ENCODE measurements around the gene MB.

Gene MB

DNA sequence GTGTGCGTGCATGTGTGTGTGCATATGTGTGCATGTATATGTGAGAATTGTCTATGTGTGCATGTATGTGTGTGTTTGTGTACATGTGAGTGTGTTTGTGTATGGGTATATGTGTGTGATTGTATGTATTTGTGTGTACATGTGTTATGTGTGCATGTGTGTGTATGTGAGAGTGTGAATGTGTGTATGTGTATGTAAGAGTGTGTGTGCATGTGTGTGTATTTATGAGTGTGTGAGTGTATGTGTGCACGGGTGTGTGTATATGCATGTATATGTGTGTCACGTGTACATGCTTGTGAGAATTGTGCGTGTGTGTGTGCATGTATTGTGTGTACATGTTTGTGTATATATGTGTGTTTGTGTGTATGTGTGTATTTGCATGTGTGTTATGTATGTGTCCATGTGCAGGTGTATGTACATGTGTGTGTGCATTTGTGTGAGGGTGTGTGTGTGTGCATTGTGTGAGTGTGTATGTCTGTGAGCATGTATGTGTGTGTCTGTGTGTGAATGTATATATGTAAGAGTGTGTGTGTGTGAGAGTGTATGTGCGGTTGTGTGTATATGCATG, 16.0 kb downstream of the MB start:
- TF ChIP-seq GATA3 (IDR thresholded peaks at IDR 0.05; ENCODE audit: low read depth, low read length) (no peak), GATA2 (IDR thresholded peaks at IDR 0.05; ENCODE audit: low read depth, low read length) (no peak)

DNA sequence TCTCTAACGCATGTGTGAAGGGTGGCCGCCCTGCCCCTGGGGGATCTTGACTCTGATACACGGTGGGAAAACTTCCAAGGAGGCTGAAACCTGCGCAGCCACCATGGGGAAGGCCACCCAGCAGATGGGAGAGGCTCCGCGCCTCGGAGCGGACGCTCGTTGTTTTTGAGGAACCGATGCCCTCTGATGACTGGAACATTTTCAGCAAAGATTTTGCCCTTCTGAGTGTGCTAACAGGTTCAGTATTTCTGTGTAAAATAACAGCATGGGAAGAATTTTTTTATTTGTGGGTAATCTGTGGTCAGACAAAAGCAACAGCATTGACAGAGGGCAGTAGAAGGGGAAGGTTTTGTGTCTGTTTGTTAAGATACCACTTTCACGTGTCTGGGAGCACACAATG, 16.7 kb downstream of the MB start:
- no peak for TF ChIP-seq GATA3 (IDR thresholded peaks at IDR 0.05; ENCODE audit: low read depth, low read length)

DNA sequence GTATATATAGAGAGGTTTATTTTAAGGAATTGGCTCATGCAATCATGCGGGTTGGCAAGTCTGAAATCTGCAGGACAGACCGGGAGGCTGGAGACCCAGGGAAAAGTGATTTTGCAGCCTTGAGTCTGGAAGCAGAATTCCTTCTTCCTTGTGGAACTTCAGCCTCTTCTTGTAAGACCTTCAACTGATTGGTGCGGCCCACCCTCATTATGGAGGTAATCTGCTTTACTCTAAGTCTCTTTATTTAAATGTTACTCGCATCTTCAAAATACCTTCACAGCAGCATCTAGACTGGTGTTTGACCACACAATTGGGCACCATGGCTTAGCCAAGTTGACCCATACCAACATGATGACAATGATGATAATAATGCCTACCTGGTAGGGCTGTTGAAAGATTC, 17.8 kb downstream of the MB start:
- TF ChIP-seq GATA3 (IDR thresholded peaks at IDR 0.05; ENCODE audit: low read depth, low read length), result no peak
- TF ChIP-seq GATA2 (IDR thresholded peaks at IDR 0.05; ENCODE audit: low read depth, low read length), result no peak

DNA sequence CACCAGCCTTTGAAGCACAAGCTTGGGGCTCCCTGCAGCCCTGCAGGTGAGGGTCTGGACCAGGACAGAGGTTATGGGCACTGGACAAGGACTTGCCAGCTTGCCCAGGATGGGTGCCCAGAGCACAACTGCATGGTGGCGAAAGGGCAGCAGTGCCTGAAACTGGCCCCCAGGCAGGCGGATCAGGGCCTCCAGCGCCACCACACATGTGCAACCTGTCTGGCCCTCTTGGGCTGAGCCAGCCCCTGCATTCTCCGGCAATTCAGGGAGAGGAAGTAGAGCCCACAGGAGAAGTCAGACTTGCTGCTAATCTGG, 18.8 kb downstream of the MB start:
- no peak for TF ChIP-seq GATA3 (IDR thresholded peaks at IDR 0.05; ENCODE audit: low read depth, low read length)
- no peak for TF ChIP-seq GATA2 (IDR thresholded peaks at IDR 0.05; ENCODE audit: low read depth, low read length)

DNA sequence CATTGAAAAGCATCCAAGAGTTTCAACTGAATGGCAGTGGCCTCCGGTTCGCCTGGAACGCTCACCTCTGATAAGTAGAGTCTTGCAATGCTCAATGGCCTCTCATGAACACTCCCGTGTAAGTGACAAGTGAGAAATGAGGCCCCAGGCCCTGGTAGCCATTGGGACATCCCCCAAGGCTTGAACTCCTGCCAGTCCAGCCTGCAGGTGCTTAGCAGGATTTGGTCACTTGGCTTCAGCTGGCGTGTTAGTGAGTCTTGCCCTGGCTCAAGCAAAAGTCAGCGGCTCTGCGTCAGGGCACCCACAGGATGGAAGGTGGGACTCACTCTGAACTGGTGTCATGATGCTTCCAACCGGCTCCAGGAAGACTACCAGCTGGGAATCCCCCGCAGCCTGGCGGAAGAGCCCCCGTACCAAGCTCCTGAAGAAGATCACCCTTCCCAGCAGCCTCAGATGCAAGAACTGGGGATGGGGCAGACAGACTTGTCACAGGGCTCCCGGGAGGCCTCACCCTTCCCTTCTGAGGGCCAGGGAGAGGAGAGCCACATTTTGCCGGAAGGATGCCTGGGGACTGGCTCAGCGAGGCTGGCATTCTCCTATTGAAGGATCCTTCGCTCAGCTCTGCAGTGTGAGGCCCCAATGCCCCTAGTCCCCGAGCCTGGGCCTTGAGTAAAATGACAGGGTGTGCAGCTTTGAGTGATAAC, 19.3 kb downstream of the MB start:
- TF ChIP-seq GATA2 (IDR thresholded peaks at IDR 0.05; ENCODE audit: low read depth, low read length) (no peak), GATA3 (IDR thresholded peaks at IDR 0.05; ENCODE audit: low read depth, low read length) (no peak)

DNA sequence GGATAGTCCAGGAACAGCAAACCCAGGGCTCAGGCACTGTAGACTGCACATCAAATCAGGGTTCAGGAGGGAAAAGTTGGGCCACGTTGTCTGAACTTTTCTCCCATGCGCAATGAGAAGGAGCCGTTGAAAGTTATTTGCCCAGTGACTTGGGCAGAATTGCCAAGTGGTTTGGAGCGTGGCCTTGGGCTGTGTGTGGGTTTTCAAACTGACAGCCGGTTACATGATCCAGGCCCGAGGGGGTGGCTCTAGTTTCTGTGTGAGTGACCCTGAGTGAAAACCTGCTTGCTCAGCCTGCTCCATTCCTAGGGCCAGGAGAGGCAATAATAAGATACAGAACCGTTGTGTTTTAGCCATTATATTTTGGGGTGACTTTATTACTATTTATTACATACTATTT, 20.3 kb downstream of the MB start:
- TF ChIP-seq GATA2 (IDR thresholded peaks at IDR 0.05; ENCODE audit: low read depth, low read length) (no peak), GATA3 (IDR thresholded peaks at IDR 0.05; ENCODE audit: low read depth, low read length) (no peak)

DNA sequence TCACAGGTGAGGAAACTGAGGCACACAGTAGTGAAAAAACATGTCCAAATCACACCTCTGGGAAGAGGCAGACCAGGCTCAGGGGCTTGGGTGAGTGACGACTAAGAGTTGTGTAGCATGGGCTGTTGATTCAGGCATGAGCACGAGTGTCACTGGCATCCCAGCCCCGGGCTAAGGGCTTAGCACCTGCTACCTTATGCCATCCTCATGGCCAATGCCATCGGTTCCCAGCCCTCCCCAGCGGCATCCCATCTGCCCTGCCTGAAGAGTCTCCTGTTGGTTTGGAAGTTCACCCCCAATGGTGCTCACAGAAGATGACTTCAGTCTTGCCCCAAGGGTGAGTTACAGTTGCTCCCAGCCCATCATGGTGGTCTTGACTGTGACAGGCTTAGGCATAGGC, 22.4 kb downstream of the MB start:
- TF ChIP-seq GATA3 (IDR thresholded peaks at IDR 0.05; ENCODE audit: low read depth, low read length) (no peak), GATA2 (IDR thresholded peaks at IDR 0.05; ENCODE audit: low read depth, low read length) (no peak)

DNA sequence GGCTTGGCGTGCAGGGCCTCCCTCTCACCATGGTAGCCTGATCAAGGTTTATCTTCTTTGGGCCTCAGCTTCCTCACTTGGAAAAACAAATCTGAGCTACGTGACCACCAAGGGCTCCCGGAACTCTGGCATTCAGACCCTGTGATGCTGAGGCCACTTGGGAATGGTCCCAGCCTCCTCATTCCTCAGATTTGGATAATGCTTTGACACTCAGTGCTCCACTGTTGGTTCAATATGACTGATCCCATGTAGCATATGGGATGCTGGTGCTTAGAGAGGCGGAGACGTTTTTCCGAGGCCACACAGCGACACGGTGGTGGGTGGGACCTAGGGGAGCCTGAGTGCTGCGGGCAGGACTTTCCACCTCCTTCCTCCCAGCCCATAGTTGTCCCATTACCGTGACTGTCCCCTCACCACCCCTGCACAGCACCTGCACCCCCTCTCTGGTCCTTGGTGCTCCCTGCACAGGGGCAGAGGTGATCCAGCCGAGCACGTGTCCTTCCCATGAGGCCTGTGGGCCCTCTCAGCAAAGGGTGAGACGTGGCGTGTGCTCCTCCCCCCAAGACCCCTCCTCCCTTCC, 23.1 kb downstream of the MB start:
- TF ChIP-seq GATA3 (IDR thresholded peaks at IDR 0.05; ENCODE audit: low read depth, low read length) (no peak), GATA2 (IDR thresholded peaks at IDR 0.05; ENCODE audit: low read depth, low read length) (no peak)

DNA sequence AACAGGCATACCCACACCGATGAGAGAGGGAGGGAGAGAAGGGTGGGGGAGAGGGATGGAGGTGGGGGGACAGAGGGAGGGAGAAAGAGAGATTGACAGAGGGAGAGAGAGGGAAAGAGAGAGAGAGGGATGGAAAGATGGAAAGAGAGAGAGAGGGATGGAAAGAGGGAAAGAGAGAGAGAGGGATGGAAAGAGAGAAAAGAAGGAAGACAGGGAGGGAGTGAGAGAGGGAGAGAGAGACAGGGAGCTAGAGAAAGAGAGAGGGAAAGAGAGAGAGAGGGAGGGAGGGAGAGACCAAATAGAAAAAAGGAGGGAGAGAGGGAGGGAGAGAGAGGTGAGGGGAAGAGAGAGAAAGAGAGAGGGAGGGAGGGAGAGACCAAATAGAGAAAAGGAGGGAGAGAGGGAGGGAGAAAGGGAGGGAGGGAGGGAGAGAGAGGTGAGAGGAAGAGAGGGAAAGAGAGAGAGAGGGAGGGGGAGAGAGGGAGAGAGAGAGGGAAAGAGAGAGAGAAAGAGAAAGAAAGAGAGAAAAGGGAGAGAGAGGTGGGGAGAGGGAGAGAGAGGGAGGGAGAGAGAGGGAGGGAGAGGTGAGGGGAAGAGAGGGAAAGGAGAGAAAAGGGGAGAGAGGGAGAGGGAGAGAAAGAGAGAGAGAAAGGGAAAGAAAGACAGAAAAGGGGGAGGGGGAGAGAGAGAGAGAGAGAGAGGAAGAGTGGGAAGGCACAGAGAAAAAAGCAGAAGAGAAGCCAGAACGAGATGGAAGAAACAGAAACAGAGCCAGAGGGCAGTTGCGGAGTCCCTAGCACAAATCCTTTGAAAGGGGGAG, 23.8 kb downstream of the MB start:
- TF ChIP-seq GATA2 (IDR thresholded peaks at IDR 0.05; ENCODE audit: low read depth, low read length) (no peak), GATA3 (IDR thresholded peaks at IDR 0.05; ENCODE audit: low read depth, low read length) (no peak)

DNA sequence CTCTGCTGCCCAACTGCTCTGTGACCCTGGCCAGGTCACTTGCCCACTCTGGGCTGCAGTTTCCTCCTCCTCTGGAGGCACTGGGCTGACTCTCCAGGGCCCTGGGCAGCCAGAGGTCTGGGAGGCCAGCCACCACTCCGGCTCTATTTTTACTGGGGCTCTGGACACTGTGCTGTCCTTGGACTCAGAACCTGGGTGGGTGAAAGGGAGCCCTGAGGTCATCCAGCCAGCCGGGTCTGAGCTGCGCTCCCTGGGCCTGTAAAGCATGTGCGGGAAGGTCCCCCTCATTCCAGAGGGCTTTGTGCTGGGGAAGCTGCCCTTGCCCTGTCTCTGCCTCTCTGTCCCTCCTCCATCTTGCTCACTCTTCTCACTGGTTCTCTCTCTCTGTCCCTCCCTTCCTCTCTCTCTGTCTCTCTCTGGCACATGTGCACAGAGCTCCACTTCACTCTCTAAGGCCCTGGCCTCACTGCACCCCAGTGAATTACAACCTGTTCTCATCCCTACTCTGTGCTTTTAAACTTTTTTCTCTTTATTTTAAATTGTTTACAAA, 24.6 kb downstream of the MB start:
- TF ChIP-seq GATA2 (IDR thresholded peaks at IDR 0.05; ENCODE audit: low read depth, low read length) (no peak), GATA3 (IDR thresholded peaks at IDR 0.05; ENCODE audit: low read depth, low read length) (no peak)

DNA sequence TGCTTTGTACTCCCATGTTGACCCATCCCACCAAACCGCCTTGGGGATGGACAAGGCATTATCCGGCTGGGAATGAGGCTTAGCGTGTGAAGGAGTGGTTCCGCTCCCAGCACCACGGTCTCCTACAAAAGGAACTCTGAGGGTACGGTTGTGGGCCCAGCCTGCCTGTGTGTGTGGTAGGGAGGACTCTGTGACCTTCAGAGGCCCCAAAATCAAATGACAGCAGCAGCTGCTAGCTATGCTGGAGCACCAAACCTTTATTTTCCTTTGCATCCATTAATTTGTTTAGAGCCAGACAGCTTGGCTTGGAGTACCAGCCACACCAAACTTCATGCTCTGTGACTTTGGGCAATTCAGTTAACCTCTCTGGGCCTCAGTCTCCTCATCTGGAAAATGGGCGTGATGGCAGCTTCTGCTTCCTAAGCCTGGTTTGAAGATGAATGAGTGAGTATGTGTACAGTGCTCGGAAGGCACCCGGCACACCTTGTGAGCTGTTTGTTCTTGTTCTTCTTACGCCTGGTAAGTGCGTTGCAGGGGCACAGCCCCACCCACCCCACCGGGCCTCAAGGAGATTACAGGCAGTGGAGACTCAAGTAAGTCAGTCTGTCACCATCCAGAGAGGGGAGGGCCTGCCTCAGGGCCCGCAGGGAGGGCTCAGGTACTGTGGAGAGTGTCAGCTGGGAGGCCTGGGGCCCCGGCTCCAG, 25.3 kb downstream of the MB start:
- no peak for TF ChIP-seq GATA3 (IDR thresholded peaks at IDR 0.05; ENCODE audit: low read depth, low read length)
- no peak for TF ChIP-seq GATA2 (IDR thresholded peaks at IDR 0.05; ENCODE audit: low read depth, low read length)

DNA sequence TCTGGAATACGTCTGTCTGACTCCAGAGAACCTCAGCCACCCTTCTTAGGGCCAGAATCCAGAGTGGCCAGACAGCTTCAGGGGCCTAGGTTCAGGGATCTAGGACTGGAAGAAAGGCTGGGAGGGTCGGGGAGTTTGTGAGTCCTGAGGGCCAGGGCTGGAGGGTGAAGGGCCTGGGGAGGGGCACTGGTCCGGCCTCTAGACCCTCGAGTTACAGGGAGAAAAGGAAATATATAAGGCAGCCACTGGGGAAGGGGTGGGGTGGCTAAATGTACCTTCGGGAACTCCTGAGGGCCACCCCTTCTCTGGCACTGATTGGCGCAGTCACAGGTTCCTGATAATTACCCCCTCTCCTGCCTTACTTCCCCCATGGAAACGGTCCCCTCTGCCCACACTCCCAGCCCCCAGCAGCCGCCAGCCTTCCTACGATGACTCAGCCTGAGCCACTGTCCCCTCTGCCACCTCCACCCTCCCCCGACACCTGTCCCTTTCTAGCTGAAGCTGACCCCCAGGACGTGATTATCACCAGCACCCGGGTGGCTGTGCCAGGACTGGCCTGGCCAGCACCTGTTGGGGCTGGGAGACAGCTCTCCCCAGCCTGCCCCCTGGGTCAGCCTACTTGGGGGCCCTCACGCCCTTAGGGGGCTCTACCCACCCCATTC, 26.4 kb downstream of the MB start:
- TF ChIP-seq GATA3 (IDR thresholded peaks at IDR 0.05; ENCODE audit: low read depth, low read length) (no peak), GATA2 (IDR thresholded peaks at IDR 0.05; ENCODE audit: low read depth, low read length) (no peak)

DNA sequence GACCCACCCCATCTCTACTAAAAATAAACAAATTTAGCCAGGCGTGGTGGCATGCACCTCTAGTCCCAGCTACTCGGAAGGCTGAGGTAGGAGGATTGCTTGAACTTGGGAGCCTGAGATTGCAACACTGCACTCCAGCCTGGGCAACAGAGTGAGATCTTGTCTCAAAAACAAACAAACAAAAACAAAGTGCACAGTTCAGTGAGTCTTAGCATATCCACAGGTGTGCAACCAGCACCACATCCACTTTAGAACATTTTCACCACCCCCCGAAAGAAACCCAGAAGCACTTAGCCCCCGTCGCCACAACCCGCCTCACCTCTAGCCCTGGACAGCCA, 27.4 kb downstream of the MB start:
- TF ChIP-seq GATA2 (IDR thresholded peaks at IDR 0.05; ENCODE audit: low read depth, low read length), result no peak
- no peak for TF ChIP-seq GATA3 (IDR thresholded peaks at IDR 0.05; ENCODE audit: low read depth, low read length)

All from SH-SY5Y (cell line).